IgD-negative memory B cell (primary cell): ENCODE data around the gene CCL3. TPM values are rescaled to one million over a fixed set of nuclear protein-coding genes. Genes with fewer than 3 reads are reported as not detected.
"Not testable (repeated sequence)": the region's sequence is repeated elsewhere in the genome, so short reads cannot be mapped to it uniquely, and the experiment has no call there.

Experiments
- H3K27ac Mint-ChIP-seq, 3 donors: one replicate each; pipeline ENCODE4 v1.8.0; 2020 to 2022; ENCODE audit warnings: mild to moderate bottlenecking in 3 of 3, mixed read lengths in 3 of 3, moderate library complexity in 1 of 3
- H3K27me3 Mint-ChIP-seq: one replicate; pipeline ENCODE4 v1.8.0; 2021; ENCODE audit warnings: mixed read lengths
- H3K36me3 Mint-ChIP-seq: one replicate; pipeline ENCODE4 v1.8.0; 2020; ENCODE audit warnings: mild to moderate bottlenecking, mixed read lengths
- H3K4me1 Mint-ChIP-seq, 3 donors: one replicate each; pipeline ENCODE4 v1.8.0; 2020 to 2022; ENCODE audit warnings: mixed read lengths in 3 of 3, mild to moderate bottlenecking in 1 of 3
- H3K4me3 Mint-ChIP-seq, 4 donors: one replicate each; pipeline ENCODE4 v1.8.0; 2020 to 2022; ENCODE audit warnings: mild to moderate bottlenecking in 4 of 4, mixed read lengths in 4 of 4, moderate library complexity in 3 of 4
- H3K9me3 Mint-ChIP-seq, 3 donors: one replicate each; pipeline ENCODE4 v1.8.0; 2020 to 2021; ENCODE audit warnings: mixed read lengths in 3 of 3, mild to moderate bottlenecking in 1 of 3
- polyA plus RNA-seq: library from polyadenylated mRNA; unstranded; fragments of 300-500 nt; fragmentation: Illumina TruSeq; gene quantifications from one replicate; pipeline ENCODE4 v1.2.3, GENCODE V29; 2021

CCL3 gene
- polyA plus RNA-seq, 1 donor from 2014 or later, result 1.2 TPM

DNA sequence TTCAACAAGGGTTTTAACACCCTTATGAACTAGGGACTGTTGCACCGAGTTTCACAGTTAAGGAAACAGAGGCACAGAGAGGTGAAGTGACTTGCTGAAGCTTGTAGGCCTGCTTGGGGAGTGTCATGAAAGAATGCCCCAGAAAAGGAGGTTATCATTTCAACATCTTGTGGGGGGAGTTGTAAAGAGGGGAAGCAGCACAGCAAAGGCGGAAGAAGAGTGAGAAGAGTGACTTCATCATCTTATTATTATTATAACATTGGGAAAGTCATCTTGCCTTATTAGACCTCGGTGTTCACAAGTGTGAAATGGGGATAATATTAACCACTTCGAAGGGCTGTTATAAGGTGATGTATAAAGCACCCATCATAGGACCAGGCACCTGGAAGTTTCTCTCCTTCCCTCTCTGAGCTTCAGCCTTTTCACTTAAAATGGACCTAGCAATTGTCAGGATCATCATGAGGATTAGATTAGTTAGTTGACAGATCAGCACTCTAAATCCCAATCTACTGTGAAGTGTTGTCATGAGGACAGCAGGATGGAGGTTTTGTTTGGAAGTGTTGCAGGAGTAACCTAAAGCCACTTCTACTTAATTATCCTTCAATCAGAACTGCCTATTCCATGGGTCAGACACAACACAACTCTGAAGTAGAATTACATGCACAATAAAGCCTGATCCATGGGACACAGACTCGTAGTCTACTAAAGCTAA, 16.0 kb upstream of the CCL3 start:
- Mint-ChIP-seq H3K36me3 (peaks cover 2% of the 10 kb centered on the region), H3K4me1 (peaks cover 20 to 29% (median 22%) of the 10 kb centered on the region in 3 donors), H3K27ac (no peak overlapping the region), H3K27me3 (peaks cover 31% of the 10 kb centered on the region), H3K9me3 (no peaks in the 10 kb centered on the region), H3K4me3 (peak overlapping the region in 1 of 4 donors; percentile 50)

- Mint-ChIP-seq H3K27ac (peak overlapping the region in 1 of 3 donors; percentile 21), H3K4me3 (peak overlapping the region in 2 of 4 donors; percentile 65 to 91), H3K27me3 (peaks cover 36% of the 10 kb centered on the region), H3K9me3 (no peaks in the 10 kb centered on the region), H3K4me1 (peaks cover 25 to 29% (median 27%) of the 10 kb centered on the region in 3 donors), H3K36me3 (peaks cover 2% of the 10 kb centered on the region)
Measured at GRCh38 chr17:36104701-36105181, 14.8 kb upstream of the CCL3 start.

DNA sequence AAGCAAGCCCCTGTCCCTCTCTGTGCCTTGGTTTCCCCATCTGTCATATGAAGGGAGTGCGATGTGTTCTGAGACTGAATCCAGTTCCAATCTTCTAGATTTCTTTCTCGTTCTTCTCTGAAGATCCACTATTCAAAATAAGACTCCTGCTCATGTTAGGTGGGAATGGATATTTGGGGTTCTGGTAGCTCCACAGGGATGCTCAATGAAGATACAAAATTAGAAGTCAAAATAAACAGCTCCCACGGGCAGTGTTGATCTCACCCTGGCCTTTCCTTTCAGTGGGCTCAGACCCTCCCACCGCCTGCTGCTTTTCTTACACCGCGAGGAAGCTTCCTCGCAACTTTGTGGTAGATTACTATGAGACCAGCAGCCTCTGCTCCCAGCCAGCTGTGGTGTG, 14.3 kb upstream of the CCL3 start:
- Mint-ChIP-seq H3K27ac (peak overlapping the region in 1 of 3 donors; percentile 21), H3K4me3 (peak overlapping the region in 2 of 4 donors; percentile 65 to 91), H3K27me3 (peaks cover 40% of the 10 kb centered on the region), H3K4me1 (peaks cover 29 to 32% (median 29%) of the 10 kb centered on the region in 3 donors)
- H3K9me3 Mint-ChIP-seq, H3K36me3 Mint-ChIP-seq: not testable (repeated sequence)

DNA sequence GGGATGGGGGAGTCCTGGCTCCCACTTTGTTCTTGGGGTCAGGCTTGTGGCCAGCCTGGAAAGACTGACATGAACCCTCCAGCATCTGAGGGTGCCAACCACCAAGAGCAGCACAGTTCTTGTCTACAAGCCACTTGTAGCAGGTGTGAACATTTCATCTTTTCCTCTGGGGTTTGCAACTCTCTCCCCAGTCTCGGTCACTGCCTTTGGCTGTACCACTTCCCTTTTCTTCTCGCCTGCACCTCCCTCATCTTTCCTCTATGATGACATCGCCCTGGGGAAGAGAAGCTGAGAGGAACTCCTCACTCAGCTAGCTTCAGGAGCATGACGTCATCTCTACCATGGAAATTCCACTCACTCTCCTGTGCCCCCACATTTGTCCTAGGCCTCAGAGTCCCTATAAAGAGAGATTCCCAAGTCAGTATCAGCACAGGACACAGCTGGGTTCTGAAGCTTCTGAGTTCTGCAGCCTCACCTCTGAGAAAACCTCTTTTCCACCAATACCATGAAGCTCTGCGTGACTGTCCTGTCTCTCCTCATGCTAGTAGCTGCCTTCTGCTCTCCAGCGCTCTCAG, 13.5 kb upstream of the CCL3 start, which contains the start of gene CCL4:
Gene CCL4, plus strand, starts transcription at position 427 of the 575 bp plus-strand sequence. Its CDS starts 79 bp downstream, at position 506.
- Mint-ChIP-seq H3K4me1 (peaks cover 29 to 34% (median 33%) of the 10 kb centered on the region in 3 donors), H3K27ac (peak within 1 kb of the TSS; percentile 28 to 76 (median 68)), H3K4me3 (peak within 1 kb of the TSS; percentile 4 to 91 (median 56)), H3K27me3 (peaks cover 48% of the 10 kb centered on the region)
- not testable (repeated sequence) for H3K36me3 Mint-ChIP-seq, H3K9me3 Mint-ChIP-seq

- not testable (repeated sequence) for H3K4me3 Mint-ChIP-seq, H3K9me3 Mint-ChIP-seq, H3K27ac Mint-ChIP-seq, H3K36me3 Mint-ChIP-seq
- Mint-ChIP-seq H3K27me3 (peaks cover 52% of the 10 kb centered on the region), H3K4me1 (peaks cover 28 to 32% (median 30%) of the 10 kb centered on the region in 3 donors)
Measured at GRCh38 chr17:36099004-36099403, 9.1 kb upstream of the CCL3 start.

DNA sequence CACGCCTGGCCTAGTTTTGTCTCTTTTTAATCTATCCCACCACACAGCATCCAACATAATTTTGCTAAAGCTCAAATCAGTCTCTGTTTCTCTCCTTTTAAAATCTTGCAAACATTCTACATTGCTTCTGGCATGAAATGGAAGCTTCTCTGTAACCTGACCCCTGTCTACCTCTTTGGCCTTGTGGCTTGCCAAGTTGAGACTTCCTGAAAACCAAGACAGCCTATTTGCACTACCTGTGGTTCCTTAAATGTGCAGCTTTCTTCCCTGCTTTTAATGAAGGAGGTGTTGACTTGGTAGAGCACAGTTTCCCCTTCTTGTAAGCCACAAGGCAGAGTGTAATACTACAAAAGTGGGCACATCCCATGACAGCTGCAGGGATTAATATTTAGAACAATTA, 6.0 kb upstream of the CCL3 start:
- H3K27me3 Mint-ChIP-seq, result peaks cover 45% of the 10 kb centered on the region
- H3K9me3 Mint-ChIP-seq, result no peaks in the 10 kb centered on the region
- H3K27ac Mint-ChIP-seq, result peak overlapping the region in 1 of 3 donors; percentile 61
- H3K4me3 Mint-ChIP-seq, result no peak overlapping the region
- H3K4me1 Mint-ChIP-seq, result peaks cover 28 to 33% (median 30%) of the 10 kb centered on the region in 3 donors
- no peaks in the 10 kb centered on the region for H3K36me3 Mint-ChIP-seq

DNA sequence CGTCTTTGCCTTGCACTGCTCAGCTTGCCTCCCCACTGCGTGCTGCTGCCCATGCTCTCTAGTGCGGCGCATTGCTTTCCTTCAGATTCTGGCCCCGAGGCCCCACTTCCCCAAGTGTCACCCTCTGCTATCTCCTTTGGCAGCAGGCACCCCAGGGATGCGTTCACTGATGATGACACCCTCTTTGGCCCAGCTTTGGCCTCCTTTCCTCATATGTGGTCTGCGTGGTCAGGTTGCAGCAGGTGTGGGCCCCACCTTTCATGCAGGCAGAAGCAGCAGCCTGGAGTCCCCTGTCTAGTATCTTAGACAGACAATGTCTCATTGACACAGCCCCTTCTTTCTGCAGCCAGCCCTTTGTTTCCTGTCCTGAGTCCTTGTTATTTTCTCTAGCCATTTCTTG, 4.8 kb upstream of the CCL3 start:
- Mint-ChIP-seq H3K4me1 (peaks cover 33 to 39% (median 34%) of the 10 kb centered on the region in 3 donors), H3K27me3 (peaks cover 40% of the 10 kb centered on the region), H3K36me3 (no peaks in the 10 kb centered on the region), H3K27ac (no peak overlapping the region), H3K4me3 (no peak overlapping the region), H3K9me3 (no peaks in the 10 kb centered on the region)

DNA sequence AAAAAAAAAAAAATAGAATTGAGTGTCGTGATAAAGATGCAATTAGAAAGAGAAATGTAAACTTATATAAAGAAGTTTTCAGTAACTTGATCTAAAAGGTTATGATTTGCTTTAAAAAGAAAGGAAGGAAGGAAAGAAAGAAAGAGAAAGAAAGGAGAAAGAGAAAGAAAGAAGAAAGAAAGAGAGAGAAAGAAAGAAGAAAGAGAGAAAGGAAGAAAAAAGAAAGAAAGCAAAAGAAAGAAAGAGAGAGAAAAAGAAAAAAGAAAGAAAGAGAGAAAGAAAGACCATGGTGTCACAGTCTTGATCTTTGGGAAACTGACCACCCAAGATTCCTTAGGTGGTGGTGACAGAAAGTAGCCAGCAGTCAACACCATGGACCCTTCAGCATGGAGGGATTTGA, 4.3 kb upstream of the CCL3 start:
- Mint-ChIP-seq H3K27ac (no peak overlapping the region), H3K27me3 (peaks cover 37% of the 10 kb centered on the region), H3K4me1 (peaks cover 33 to 44% (median 35%) of the 10 kb centered on the region in 3 donors), H3K4me3 (peak overlapping the region in 1 of 4 donors; percentile 12), H3K36me3 (no peaks in the 10 kb centered on the region), H3K9me3 (no peaks in the 10 kb centered on the region)

DNA sequence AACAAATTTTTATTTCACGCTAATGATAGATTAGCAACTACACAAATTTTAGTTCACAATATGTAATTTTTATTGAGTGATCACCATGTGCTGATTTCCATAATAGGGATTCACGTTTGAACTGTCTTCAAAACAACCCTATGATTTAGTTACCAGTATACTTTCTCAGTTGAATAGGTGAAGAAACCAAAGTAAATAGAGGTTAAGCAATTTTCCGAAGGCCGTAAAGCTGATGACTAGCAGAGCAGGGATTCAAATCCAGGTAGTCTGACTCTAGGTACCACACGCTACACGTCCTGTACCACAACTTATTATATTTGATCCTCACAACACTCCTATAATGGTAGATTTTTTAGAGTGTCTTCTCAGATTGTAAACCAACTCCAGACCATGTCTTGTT, 2.8 kb upstream of the CCL3 start:
- H3K36me3 Mint-ChIP-seq, H3K27ac Mint-ChIP-seq, H3K4me3 Mint-ChIP-seq, H3K9me3 Mint-ChIP-seq: not testable (repeated sequence)
- peaks cover 26% of the 10 kb centered on the region for H3K27me3 Mint-ChIP-seq
- H3K4me1 Mint-ChIP-seq, result peaks cover 31 to 49% (median 39%) of the 10 kb centered on the region in 3 donors

DNA sequence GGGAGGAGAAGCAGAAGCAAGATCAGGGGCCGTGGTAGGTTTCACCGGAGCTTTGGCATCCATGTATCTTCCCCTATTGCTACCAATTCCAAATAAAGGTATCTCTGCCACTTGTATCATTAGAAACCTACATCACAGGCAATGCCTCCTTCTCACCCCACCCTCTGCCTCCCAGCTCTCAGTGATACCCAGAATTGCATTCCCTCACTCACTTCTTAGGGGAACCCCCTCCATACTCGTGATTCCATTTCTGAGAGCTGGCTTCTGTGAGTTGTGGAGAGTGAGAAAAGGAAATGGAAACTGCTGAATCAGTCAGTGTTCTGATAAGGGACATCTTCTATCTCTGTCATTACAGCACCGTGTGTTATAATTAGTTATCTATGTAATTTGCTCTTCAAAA, 2.3 kb upstream of the CCL3 start:
- Mint-ChIP-seq H3K27ac (no peak overlapping the region), H3K27me3 (peaks cover 26% of the 10 kb centered on the region), H3K4me1 (peaks cover 31 to 49% (median 39%) of the 10 kb centered on the region in 3 donors), H3K9me3 (no peaks in the 10 kb centered on the region), H3K4me3 (no peak overlapping the region), H3K36me3 (no peaks in the 10 kb centered on the region)

DNA sequence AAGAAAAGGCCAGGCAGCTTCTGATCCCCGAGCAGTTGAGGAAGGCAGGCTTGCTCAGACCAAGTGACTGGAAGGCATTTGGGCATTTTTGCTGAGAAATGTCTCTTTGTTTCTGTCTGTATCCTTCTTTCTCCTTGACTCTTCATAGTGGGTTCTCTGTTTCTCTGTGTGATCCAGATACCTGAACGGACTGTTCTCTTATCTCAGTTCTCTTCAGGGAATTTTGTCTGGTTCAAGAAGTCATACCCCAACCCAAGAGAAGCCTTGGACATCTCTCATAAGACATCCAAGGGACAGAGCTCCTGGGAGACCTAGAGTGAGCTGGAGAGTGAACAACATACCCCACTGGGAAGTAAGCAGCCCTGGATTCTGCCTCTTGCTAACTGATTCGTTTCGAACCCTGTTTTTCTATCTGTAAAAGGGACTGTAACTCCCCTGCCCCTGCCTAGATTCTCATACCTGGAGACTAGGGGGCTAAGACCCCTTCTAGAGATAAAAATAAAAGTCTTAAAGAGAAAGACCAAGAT, 541 bp downstream of the CCL3 start:
- Mint-ChIP-seq H3K27ac (peak overlapping the region; percentile 58 to 74 (median 68)), H3K9me3 (no peaks in the 10 kb centered on the region), H3K27me3 (peaks cover 12% of the 10 kb centered on the region), H3K36me3 (no peaks in the 10 kb centered on the region), H3K4me3 (peak overlapping the region; percentile 18 to 88 (median 79)), H3K4me1 (peaks cover 26 to 40% (median 39%) of the 10 kb centered on the region in 3 donors)

GRCh38 chr17:36088670-36089338, 1.1 kb downstream of the CCL3 start:
- Mint-ChIP-seq H3K36me3 (no peaks in the 10 kb centered on the region), H3K27ac (peak overlapping the region in 1 of 3 donors; percentile 58), H3K4me3 (peak overlapping the region in 1 of 4 donors; percentile 3), H3K27me3 (peaks cover 9% of the 10 kb centered on the region), H3K9me3 (no peaks in the 10 kb centered on the region), H3K4me1 (peaks cover 24 to 40% (median 39%) of the 10 kb centered on the region in 3 donors)

GRCh38 chr17:36087897-36088572, 1.9 kb downstream of the CCL3 start:
- peak overlapping the region in 1 of 3 donors; percentile 40 for H3K27ac Mint-ChIP-seq
- not testable (repeated sequence) for H3K9me3 Mint-ChIP-seq, H3K36me3 Mint-ChIP-seq, H3K27me3 Mint-ChIP-seq, H3K4me3 Mint-ChIP-seq
- peaks cover 27 to 42% (median 40%) of the 10 kb centered on the region in 3 donors for H3K4me1 Mint-ChIP-seq

DNA sequence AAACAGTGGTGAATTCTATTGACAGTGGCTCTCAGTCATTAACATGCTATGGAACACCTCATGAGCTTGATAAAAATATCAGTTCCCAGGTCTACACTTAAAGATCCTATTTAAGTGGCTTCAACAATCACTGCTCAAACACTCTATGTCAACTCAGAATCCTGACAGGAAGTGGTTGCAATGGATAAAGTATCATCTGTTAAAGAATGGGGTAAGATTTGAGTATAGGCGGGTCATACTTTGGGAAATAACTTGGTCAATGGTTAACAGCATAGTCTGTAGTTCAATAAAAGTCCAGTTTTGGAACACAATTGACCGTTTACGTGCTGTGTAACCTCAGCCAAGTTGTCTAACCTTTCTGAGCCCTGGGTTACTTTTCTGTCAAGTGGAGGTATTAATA, 2.5 kb downstream of the CCL3 start:
- not testable (repeated sequence) for H3K27ac Mint-ChIP-seq, H3K36me3 Mint-ChIP-seq, H3K9me3 Mint-ChIP-seq, H3K4me3 Mint-ChIP-seq
- Mint-ChIP-seq H3K4me1 (peaks cover 30 to 44% (median 40%) of the 10 kb centered on the region in 3 donors), H3K27me3 (peaks cover 12% of the 10 kb centered on the region)
